ENCODE results near the gene KDM7A. TPM values are rescaled to one million over a fixed set of nuclear protein-coding genes. Genes with fewer than 3 reads are reported as not detected.

KDM7A gene
- total RNA-seq, 1 experiment from 2014 or later = 5.1 TPM

GRCh38 chr7:140192176-140192575 is 15.4 kb upstream of the KDM7A start:
- no peaks in the 10 kb centered on the region for H3K4me1 Mint-ChIP-seq (ENCODE audit: low read depth, unreplicated experiment)
- Histone ChIP-seq H3K9me3 (no peaks in the 10 kb centered on the region), H3K27me3 (replicated peaks; ENCODE audit: control insufficient read depth, insufficient read depth, low read length) (no peaks in the 10 kb centered on the region), H3K4me3 (ENCODE audit: low read depth, low read length) (no peak overlapping the region), H3K36me3 (ENCODE audit: control insufficient read depth, insufficient read depth, low read length) (no peaks in the 10 kb centered on the region), H3K4me1 (no peaks in the 10 kb centered on the region)
- CTCF ChIA-PET = no interaction called here
- peaks cover 26% of the 10 kb centered on the region for H3K27me3 Mint-ChIP-seq (ENCODE audit: insufficient read depth, unreplicated experiment)
- no peak overlapping the region for H3K4me3 Mint-ChIP-seq (ENCODE audit: unreplicated experiment)
- no peak for DNase-seq
- TF ChIP-seq CTCF (IDR thresholded peaks at IDR 0.05; ENCODE audit: insufficient read depth in 1 of 2, low read depth in 1 of 2, low read length in 1 of 2, severe bottlenecking in 1 of 2, unreplicated experiment in 1 of 2) = no peak
- no peak overlapping the region for H3K27ac Mint-ChIP-seq (ENCODE audit: unreplicated experiment)
- no TSS peak for BruUV-seq (replicated peaks)
- POLR2A ChIA-PET = interaction anchor here (0.6 kb wide), 1 partner anchor 111 kb away, joined by 4 read pairs; no protein-coding TSS in a partner anchor
- no peaks in the 10 kb centered on the region for H3K36me3 Mint-ChIP-seq (ENCODE audit: insufficient read depth, unreplicated experiment)
- intact Hi-C loops (cut with micrococcal nuclease; ENCODE audit: unreplicated experiment) = no loop called here
- peaks cover 10% of the 10 kb centered on the region for H3K9me3 Mint-ChIP-seq (ENCODE audit: unreplicated experiment)

- no peak for DNase-seq
- BruUV-seq (replicated peaks) = no TSS peak
- Mint-ChIP-seq H3K27me3 (ENCODE audit: insufficient read depth, unreplicated experiment) (peaks cover 27% of the 10 kb centered on the region), H3K4me1 (ENCODE audit: low read depth, unreplicated experiment) (no peaks in the 10 kb centered on the region), H3K36me3 (ENCODE audit: insufficient read depth, unreplicated experiment) (no peaks in the 10 kb centered on the region), H3K4me3 (ENCODE audit: unreplicated experiment) (no peak overlapping the region), H3K9me3 (ENCODE audit: unreplicated experiment) (peaks cover 2% of the 10 kb centered on the region), H3K27ac (ENCODE audit: unreplicated experiment) (no peak overlapping the region)
- Histone ChIP-seq H3K36me3 (ENCODE audit: control insufficient read depth, insufficient read depth, low read length) (no peaks in the 10 kb centered on the region), H3K27me3 (replicated peaks; ENCODE audit: control insufficient read depth, insufficient read depth, low read length) (no peaks in the 10 kb centered on the region), H3K9me3 (no peaks in the 10 kb centered on the region), H3K4me1 (no peaks in the 10 kb centered on the region), H3K4me3 (ENCODE audit: low read depth, low read length) (no peak overlapping the region)
- CTCF ChIA-PET = no interaction called here
- intact Hi-C loops (cut with micrococcal nuclease; ENCODE audit: unreplicated experiment) = no loop called here
- TF ChIP-seq CTCF (IDR thresholded peaks at IDR 0.05; ENCODE audit: insufficient read depth in 1 of 2, low read depth in 1 of 2, low read length in 1 of 2, severe bottlenecking in 1 of 2, unreplicated experiment in 1 of 2) = no peak
- POLR2A ChIA-PET = no interaction called here
Measured at GRCh38 chr7:140190588-140190987, 13.8 kb upstream of the KDM7A start.

GRCh38 chr7:140189917-140190316 is 13.1 kb upstream of the KDM7A start:
- DNase-seq = no peak
- H3K36me3 ChIP-seq (ENCODE audit: control insufficient read depth, insufficient read depth, low read length) = no peaks in the 10 kb centered on the region
- no peak for TF ChIP-seq CTCF (IDR thresholded peaks at IDR 0.05; ENCODE audit: insufficient read depth in 1 of 2, low read depth in 1 of 2, low read length in 1 of 2, severe bottlenecking in 1 of 2, unreplicated experiment in 1 of 2)
- Mint-ChIP-seq H3K9me3 (ENCODE audit: unreplicated experiment) (no peaks in the 10 kb centered on the region), H3K4me1 (ENCODE audit: low read depth, unreplicated experiment) (no peaks in the 10 kb centered on the region), H3K27ac (ENCODE audit: unreplicated experiment) (no peak overlapping the region), H3K27me3 (ENCODE audit: insufficient read depth, unreplicated experiment) (peaks cover 25% of the 10 kb centered on the region), H3K4me3 (ENCODE audit: unreplicated experiment) (no peak overlapping the region), H3K36me3 (ENCODE audit: insufficient read depth, unreplicated experiment) (no peaks in the 10 kb centered on the region)
- no TSS peak for BruUV-seq (replicated peaks)
- H3K4me1 ChIP-seq = no peaks in the 10 kb centered on the region
- H3K27me3 ChIP-seq (replicated peaks; ENCODE audit: control insufficient read depth, insufficient read depth, low read length) = no peaks in the 10 kb centered on the region
- CTCF ChIA-PET = no interaction called here
- H3K9me3 ChIP-seq = no peaks in the 10 kb centered on the region
- intact Hi-C loops (cut with micrococcal nuclease; ENCODE audit: unreplicated experiment) = no loop called here
- H3K4me3 ChIP-seq (ENCODE audit: low read depth, low read length) = no peak overlapping the region
- POLR2A ChIA-PET = no interaction called here

Measured in Caco-2 (cell line).